Activated naive CD4-positive, alpha-beta T cell treated with anti-CD3 and anti-CD28 coated beads, Interleukin-2, amount 50 U/mL, for 16 hours (primary cell): ENCODE data around the gene GGA1.

Source experiments
- DNase-seq: peaks from one replicate; pipeline ENCODE4 v3.0.0-alpha.2; 2020

GGA1 gene

GRCh38 chr22:37632174-37633088 is 23.8 kb downstream of the GGA1 start:
- no peak for DNase-seq

- no peak for DNase-seq
Observed at GRCh38 chr22:37633089-37633624, 24.5 kb downstream of the GGA1 start.

GRCh38 chr22:37633625-37634416 is 25.2 kb downstream of the GGA1 start:
- DNase-seq = no peak

- DNase-seq = no peak
Observed at GRCh38 chr22:37634417-37634924, 25.8 kb downstream of the GGA1 start.

GRCh38 chr22:37635157-37635556 is 26.5 kb downstream of the GGA1 start:
- DNase-seq = no peak

GRCh38 chr22:37636186-37636948 is 27.7 kb downstream of the GGA1 start:
- no peak for DNase-seq

GRCh38 chr22:37636949-37637273 is 28.3 kb downstream of the GGA1 start:
- no peak for DNase-seq

- no peak for DNase-seq
Observed at GRCh38 chr22:37638391-37639069, 29.9 kb downstream of the GGA1 start.

- DNase-seq = peak; percentile 62
Observed at GRCh38 chr22:37639070-37639760, 30.6 kb downstream of the GGA1 start, which contains the start of gene SH3BP1. Gene SH3BP1, plus strand, starts transcription at chr22:37639669. Its CDS starts 119 bp downstream, at chr22:37639788.

GRCh38 chr22:37639771-37640590 is 31.3 kb downstream of the GGA1 start:
- no peak for DNase-seq

GRCh38 chr22:37640591-37641560 is 32.2 kb downstream of the GGA1 start:
- DNase-seq = no peak

GRCh38 chr22:37641561-37641949 is 32.9 kb downstream of the GGA1 start:
- DNase-seq = no peak

GRCh38 chr22:37643225-37643847 is 34.7 kb downstream of the GGA1 start:
- DNase-seq = peak; percentile 88

GRCh38 chr22:37647317-37647716 is 38.7 kb downstream of the GGA1 start:
- DNase-seq = no peak

GRCh38 chr22:37647928-37648327 is 39.3 kb downstream of the GGA1 start:
- no peak for DNase-seq

- no peak for DNase-seq
Observed at GRCh38 chr22:37650463-37651136, 42.0 kb downstream of the GGA1 start.

GRCh38 chr22:37654563-37655251 is 46.1 kb downstream of the GGA1 start:
- DNase-seq = no peak

- no peak for DNase-seq
Observed at GRCh38 chr22:37655252-37655563, 46.6 kb downstream of the GGA1 start.
